GM21717 (cell line): ENCODE data around the gene AR.
"Not testable (repeated sequence)": the region's sequence is repeated elsewhere in the genome, so short reads cannot be mapped to it uniquely, and the experiment has no call there.

Source experiments
- ATAC-seq: cut with Tn5 transposase; IDR thresholded peaks from one replicate; pipeline ENCODE4 v1.9.1; 2021; ENCODE audit warnings: mild to moderate bottlenecking, moderate library complexity; ENCODE audit not compliant: unreplicated experiment

AR gene

DNA sequence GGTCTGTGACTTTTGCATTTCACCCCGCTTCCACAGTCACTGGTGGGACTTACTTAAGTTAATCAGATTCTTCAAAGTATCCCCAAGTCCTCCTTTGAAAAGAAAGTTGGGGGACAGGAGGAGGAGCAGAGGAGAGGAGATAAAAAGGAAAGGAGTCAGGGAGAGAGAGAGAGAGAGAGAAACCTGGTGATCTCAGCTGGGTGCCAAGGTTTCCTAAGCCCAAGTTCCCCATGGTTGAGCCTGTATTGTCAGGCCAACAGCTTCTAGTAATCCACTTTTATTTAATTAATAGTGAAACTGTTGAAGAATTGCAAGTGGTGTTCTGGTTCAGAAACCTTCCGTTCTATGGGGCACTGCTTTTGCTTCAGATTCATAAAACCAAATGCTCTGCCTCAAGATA lies 91.6 kb downstream of the AR start:
- ATAC-seq: no peak

DNA sequence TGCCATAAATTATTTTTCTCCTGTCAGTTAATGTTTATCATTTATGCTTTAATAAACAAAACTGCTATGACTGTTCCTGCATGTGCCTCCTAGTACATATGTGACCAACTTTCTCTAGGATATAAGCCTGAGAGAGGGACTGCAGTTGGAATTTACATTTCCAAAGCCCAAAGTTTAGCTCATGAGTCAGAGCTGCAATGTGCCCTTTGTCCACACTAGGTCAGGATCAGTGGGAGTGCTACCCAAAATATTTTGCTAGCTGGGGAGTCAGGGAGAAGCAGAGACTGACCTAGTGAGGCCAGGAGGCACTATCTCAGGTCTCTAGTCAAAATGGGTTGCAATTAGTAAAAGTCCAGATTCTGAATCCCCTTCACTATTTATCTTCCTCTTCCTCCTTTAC lies 92.7 kb downstream of the AR start:
- ATAC-seq: no peak

DNA sequence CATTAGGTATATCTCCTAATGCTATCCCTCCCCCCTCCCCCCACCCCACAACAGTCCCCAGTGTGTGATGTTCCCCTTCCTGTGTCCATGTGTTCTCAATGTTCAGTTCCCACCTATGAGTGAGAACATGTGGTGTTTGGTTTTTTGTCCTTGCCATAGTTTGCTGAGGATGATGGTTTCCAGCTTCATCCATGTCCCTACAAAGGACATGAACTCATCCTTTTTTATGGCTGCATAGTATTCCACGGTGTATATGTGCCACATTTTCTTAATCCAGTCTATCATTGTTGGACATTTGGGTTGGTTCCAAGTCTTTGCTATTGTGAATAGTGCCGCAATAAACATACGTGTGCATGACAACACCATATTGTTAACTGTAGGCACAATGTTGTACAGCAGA lies 93.5 kb downstream of the AR start:
- ATAC-seq: not testable (repeated sequence)

DNA sequence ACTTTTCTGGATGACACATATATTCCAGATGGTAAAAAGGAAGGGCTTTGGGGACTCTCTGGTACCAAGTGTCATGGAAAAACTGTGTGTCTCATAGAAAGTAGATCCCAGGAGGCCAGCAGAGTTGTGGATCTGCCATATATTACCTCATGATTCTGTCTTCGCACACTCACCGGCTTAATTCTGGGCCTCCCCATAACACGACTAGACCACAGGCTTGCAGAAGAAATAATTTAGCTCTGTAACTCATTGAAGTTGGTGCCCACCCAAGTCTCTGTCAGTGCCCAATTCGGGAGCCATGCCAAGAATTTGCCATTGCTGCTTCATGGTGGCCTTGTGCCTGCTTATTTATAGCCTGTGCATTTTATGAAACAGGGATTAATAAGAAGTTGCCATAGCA lies 104.5 kb downstream of the AR start:
- no peak for ATAC-seq

DNA sequence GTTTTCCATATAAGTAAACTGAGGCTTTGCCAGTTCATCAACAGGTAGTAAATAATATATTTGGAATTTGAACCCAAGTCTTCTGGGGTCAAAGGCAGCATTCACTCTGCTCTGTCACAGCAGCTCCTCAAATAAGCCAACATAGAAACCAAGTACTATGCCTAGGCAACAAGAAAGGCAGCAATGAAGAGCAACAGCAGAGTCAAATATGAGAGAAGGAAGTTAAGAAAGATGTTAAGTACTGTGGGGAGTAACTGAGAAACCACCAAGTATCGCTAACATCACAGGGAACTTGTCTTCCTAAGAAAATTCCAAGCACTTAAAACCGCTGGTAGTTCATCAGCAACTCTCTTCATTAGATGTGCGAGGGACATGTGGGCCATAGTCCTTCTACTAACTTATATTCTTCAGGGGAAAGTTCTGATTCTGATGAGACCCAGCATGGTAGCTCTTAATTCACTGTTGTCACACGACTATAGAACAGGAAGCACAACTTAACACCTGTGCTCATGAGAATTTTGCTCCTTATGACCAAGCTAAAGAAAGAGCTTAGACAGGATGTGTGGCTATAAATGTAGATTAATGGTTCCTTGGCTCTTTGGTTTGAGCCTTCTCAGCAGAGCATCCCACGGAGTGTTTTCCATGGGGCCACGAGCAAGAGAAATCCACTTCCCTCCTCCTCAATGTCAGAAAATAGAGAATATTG lies 107.8 kb downstream of the AR start:
- no peak for ATAC-seq

DNA sequence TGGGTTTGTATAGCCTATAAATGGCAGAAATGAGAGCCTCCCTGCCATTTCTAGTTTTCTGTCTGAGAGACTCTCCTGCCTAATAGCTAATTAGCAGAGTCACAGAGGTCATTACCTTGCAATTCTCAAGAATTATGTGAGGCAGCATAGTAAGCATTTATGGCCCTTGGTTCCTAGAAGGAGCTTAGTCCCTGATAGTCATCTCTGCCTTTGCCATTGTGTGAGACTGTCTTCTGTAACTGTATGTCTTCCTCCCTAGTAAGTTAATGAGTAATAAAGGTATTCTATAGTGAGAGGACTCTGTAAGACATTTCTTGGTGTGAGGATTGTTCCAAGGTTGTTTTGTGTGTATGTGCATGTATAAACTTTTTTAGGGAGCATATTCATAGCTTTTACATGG lies 108.7 kb downstream of the AR start:
- ATAC-seq: no peak

DNA sequence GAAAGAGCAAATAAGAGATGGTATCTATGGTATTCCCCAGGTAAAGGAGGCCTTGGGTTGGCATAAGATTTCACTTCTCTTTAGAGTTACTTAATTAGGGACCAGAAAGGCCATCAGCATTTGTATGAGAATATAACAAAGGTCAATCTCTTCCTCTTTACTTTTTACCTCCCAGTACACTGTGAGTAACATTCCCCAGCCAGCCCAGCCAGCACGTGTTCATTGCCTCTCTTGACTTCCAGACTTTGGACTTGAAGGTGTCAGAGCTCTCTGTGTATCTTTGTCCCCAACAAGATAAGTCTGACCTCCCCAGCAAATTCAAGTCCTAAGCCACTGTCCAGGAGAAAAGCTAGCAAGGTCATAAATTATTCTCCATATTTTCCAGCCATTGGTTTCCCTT lies 110.5 kb downstream of the AR start:
- no peak for ATAC-seq

DNA sequence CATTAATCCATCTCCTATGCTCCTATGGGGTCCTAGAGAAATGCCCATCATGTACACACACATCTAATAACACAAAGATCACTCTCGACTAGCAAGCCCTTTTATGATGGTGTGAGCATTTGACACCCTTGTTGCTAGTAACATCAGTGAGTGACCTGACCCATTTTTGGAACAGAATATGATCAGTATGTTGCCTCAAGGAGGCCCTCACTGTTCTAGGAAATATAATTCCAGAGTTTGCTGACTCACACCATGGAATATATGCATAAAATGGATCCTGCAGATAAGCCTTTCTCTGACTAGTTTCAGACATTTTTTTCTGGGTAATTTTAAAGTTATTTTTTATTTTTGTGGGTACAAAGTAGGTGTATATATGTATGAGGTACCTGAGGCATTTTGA lies 121.8 kb downstream of the AR start:
- no peak for ATAC-seq

DNA sequence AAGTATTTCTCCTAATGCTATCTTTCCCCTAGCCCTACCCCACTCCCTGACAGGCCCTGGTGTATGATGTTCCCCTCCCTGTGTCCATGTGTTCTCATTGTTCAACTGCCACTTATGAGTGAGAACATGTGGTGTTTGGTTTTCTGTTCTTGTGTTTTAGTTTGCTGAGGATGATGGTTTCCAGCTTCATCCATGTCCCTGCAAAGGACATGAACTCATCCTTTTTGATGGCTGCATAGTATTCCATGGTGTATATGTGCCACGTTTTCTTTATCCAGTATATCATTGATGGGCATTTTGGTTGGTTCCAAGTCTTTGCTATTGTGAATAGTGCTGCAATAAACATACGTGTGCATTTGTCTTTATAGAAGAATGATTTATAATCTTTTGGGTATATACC lies 126.9 kb downstream of the AR start:
- not testable (repeated sequence) for ATAC-seq

DNA sequence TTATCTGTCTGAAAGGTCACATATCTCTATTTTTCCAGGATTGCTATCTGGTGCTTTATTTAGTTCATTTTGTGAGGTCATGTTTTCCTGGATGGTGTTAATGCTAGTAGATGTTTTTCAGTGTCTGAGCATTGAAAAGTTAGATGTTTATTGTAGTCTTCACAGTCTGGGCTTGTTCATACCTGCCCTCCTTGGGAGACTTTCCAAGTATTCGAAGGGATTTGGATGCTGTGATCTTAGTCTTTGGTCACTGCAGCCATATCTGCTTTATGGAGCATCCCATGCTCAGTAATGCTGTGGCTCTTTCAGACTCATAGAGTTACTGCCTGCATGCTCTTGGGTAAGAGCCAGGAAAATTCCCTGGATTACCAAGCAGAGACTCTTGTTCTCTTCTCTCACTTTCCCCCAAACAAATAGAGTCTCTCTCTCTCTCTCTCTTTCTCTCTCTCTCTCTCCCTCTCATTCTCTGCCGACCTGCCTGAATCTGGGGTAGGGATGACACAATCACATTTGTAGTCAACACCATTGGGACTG lies 130.0 kb downstream of the AR start:
- ATAC-seq: no peak

DNA sequence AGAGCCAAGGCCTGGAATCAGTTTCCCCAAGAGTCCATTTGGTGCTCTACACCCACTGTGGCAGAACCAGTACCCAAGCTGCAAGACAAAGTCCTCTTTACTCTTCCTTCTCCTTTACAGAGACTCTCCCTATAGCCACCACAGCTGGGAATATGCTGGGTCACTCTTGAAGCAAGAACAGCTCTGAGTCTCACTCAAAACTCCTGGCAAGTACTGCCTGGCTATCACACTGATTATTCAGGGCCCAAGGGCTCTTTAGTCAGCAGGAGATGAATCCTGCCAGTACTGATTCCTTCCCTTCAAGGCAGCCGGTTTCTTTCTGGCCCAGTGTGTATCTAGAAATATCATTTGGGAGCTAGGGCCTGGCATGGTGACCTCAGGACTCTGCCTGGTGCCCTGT lies 130.9 kb downstream of the AR start:
- no peak for ATAC-seq

DNA sequence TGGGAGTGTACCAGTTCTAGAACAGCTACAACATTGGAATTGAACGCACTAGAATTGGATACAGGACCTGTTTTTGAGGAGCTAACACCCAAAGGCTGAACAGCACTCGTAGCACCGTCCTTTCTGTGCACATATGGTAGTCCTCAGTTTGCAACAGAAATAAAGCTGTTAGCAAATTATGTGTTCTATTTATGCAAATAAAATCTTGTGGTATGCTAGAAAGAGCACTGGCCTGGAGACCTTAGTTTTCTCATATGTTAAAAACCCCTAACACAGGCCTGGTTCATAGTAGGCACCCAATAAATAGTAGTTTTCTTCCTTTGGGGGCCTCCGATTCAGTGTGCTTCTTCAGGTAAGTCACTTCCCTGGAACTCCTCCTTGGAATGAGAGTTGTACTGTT lies 140.3 kb downstream of the AR start:
- no peak for ATAC-seq

DNA sequence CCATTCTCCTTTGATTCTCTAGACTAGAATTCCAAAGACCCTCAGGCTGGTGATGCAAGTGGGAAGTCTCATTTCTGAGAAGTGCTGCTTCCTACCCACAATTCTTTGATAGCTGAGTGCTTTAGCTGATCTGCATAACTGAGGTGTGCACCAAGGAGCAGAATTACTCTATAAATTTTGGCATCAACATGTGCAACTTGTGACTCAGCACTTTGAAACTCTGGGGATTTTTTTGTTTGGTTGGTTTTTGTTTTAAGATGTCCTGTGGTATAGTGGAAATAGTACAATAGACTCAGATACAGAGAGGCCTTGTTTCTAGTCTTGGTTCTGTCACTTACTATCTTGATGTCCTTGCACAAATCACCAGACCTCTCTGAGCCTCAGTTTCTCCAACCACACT lies 148.4 kb downstream of the AR start:
- ATAC-seq: no peak

DNA sequence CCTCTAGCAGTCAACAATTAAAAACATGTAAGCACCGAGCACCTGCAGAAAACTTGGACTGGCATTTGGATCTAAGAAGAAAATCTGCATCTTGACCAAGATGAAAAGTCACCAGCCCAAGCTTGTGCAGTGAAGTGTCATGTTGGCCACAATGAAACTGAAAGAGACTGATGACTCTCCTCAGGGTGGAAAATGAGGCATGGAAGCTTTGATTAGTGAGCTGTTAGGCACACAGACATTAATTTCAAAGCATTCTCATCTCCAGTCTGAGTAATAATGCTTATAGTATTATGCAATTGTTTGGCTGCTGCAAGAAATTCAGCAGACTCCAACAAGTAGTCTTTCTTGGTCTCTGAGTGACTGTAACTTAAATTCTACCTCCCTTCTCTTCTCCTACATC lies 150.1 kb downstream of the AR start:
- no peak for ATAC-seq

DNA sequence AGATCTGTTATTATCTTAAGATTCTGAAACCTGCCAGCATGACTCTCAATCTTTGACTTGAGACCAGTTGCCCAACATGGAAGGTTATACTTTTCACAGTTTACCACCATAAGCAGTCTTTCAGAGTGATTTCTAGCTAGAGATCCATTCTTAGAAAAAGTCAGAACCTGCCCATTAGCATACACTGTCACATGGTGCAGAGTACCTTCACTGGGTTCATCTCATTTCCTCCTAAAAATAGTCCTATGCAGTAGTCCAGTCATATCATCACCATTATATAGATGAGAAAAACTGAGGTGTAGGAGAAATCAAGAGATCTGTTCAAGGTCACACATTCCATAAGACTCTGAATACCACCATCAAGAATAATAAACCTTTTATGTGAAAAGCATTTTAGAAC lies 153.6 kb downstream of the AR start:
- ATAC-seq: no peak

DNA sequence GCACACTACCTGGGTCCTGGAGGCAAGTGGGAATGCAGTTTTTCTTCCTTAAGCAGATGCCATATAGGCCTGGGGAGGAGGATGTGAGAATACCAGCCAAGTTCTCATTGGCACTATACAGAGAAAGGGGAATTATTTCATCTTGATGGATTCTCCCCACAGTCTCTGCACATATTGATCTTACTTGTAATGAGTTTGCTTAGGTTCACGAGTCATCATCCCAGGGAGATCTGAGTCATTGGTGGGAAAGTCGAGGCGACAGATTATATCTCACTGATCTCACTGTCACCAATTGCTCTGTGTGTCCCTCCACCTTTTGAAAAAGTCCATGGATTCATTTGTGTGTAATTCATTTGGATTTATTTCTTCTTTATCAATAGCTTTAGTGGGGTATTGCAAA lies 156.8 kb downstream of the AR start:
- no peak for ATAC-seq

DNA sequence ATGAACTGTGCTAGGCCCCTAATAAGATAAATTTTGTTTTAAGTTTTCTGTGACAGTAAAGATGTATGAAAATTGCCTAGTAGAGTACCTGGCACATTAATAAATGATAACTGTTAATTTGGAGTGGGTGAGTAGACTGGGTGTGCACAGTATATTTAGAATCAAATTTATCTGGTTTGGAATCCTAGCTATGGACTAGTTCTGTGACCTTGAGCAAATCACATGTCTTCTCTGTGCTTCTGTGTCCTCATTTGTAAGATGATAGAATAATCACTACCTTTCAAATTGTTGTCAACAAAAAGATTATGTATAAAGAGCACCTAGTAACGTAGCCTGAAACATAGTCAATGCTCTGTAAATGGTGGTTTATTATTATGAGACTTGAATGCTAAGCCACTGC lies 170.2 kb downstream of the AR start:
- ATAC-seq: no peak

DNA sequence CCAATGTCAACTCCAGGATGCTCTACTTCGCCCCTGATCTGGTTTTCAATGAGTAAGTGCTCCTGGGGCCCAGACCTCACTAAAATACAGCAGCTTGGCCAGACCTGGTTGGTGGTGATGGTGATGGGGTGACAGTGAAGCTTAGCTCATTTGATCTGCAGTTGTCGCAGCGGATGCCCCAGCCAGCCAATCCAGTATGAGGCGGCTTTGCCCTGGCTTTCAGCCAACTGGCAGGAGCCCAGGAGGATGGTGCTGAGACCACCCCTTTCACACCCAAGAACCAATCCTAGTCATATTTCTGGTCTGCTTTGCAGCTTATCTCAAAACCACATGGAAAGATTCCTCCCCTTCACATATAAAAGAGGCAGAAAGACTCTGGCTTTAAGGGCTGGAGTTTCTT lies 173.8 kb downstream of the AR start:
- ATAC-seq: no peak

DNA sequence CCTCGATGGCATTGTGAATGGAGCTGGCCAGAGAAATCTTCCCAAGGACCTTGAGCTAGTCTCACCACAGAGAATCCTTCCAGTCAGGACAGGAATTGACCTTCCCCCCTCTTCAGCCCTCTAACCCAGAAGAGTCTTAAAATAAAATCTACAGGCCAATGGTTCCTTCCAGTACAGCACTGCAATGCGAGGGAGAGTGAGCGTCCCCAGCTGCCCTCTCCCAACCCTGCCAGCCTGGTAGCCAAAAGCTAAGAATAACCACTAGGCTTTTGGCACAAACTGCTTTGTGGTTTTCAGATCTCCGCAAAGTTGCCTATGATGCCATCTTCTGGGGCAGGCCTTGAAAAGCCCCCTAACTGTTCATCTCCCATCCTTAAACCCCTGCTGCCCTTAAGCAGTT lies 175.1 kb downstream of the AR start:
- ATAC-seq: no peak

DNA sequence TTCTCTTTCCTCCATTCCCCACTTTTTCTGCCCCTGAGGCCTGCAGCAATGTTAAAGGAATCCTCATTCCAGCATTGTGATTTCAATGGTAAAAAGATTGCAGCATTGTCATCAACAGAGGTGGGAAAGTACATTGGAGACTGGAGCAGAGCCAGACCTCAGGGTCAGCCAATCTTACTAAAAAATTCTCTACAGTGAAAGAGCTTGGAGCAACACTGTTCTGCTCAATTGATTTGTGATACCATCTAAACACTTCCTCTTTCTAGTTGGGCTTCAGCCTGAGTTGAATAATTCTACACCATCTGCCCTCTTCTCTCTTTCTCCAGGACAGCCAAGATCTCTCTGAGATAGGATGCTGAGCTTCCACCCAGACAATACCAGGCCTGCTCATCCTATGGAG lies 176.5 kb downstream of the AR start:
- ATAC-seq: no peak

DNA sequence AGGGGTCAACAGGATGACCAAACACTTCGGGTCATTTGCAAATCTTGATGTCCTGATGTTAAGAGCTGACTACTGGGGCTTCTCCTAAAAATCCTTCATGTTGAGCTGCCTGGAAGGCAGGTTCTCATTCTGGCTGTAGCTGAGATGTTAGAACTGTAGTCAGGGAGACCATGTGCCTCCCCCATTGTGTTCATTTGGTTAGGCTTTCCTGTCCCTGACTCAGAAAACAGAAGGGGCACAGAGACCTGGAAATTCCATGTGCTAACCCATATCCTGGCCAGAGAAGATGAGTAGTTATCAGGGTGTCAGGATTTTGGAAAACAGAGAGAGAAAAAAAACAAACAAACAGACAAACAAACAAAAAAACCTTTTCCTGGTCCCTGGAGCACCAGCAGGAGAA lies 177.5 kb downstream of the AR start:
- ATAC-seq: no peak

DNA sequence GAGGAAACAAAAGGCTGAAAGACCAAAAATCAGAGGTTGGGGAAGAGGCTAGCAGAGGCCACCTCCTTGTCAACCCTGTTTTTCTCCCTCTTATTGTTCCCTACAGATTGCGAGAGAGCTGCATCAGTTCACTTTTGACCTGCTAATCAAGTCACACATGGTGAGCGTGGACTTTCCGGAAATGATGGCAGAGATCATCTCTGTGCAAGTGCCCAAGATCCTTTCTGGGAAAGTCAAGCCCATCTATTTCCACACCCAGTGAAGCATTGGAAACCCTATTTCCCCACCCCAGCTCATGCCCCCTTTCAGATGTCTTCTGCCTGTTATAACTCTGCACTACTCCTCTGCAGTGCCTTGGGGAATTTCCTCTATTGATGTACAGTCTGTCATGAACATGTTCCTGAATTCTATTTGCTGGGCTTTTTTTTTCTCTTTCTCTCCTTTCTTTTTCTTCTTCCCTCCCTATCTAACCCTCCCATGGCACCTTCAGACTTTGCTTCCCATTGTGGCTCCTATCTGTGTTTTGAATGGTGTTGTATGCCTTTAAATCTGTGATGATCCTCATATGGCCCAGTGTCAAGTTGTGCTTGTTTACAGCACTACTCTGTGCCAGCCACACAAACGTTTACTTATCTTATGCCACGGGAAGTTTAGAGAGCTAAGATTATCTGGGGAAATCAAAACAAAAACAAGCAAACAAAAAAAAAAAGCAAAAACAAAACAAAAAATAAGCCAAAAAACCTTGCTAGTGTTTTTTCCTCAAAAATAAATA lies 179.9 kb downstream of the AR start:
- no peak for ATAC-seq
